Fibroblast of pulmonary artery (primary cell): Measurements from ENCODE around the gene PSTPIP1.
"Not testable (repeated sequence)": the region's sequence is repeated elsewhere in the genome, so short reads cannot be mapped to it uniquely, and the experiment has no call there.

Source experiments
- DNase-seq: peaks from one replicate; pipeline ENCODE4 v3.0.0-alpha.2; 2010; ENCODE audit warnings: low read depth
- H3K4me3 ChIP-seq: replicated peaks from 2 replicates; pipeline ENCODE4 v1.5.1; 2011; ENCODE audit warnings: low read depth, mild to moderate bottlenecking, control low read depth, low read length, moderate library complexity
- TF ChIP-seq, protein P1 (sequence below): IDR thresholded peaks from 2 replicates; pipeline ENCODE4 v1.5.1; 2011; ENCODE audit warnings: mild to moderate bottlenecking, control low read depth, low read length, inconsistent platforms; ENCODE audit errors: missing control alignments

Gene PSTPIP1

DNA sequence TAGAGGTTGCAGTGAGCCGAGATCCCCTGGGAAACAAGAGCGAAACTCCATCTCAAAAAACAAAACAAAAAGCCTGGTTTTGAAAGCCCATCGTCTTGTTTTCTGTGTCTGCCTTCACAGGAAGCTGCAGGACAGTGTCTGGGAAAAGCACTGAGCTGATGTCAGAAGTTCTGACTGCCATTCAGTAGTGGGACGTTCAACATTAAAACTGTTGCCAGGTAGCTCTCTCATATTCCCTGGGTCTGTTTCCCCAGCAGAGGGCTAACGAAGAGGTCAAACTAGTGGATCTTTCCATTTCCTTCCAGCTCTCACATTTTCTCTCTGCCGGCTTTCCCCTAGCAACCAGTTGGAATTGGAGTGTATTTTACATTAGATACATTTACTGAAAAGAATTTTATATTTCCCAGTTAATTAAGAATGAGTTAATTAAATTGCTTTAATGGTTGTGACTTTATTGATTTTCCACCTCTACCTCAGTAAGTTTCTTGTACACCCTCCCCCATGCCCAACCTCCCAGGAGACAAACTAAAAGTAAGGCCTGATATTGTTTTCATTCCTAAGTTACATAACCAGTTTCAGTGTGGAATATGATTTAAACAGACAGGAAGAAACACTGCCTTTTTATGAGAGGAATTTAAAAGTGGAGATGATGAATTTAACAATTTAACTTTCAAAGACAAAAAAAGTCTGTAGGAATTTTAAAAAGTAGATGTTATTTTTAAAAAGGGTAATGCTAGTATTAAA, 33.5 kb upstream of the PSTPIP1 start:
- TF ChIP-seq, protein P1, sequence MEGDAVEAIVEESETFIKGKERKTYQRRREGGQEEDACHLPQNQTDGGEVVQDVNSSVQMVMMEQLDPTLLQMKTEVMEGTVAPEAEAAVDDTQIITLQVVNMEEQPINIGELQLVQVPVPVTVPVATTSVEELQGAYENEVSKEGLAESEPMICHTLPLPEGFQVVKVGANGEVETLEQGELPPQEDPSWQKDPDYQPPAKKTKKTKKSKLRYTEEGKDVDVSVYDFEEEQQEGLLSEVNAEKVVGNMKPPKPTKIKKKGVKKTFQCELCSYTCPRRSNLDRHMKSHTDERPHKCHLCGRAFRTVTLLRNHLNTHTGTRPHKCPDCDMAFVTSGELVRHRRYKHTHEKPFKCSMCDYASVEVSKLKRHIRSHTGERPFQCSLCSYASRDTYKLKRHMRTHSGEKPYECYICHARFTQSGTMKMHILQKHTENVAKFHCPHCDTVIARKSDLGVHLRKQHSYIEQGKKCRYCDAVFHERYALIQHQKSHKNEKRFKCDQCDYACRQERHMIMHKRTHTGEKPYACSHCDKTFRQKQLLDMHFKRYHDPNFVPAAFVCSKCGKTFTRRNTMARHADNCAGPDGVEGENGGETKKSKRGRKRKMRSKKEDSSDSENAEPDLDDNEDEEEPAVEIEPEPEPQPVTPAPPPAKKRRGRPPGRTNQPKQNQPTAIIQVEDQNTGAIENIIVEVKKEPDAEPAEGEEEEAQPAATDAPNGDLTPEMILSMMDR = no peak
- no peak for DNase-seq
- no peak overlapping the region for H3K4me3 ChIP-seq

DNA sequence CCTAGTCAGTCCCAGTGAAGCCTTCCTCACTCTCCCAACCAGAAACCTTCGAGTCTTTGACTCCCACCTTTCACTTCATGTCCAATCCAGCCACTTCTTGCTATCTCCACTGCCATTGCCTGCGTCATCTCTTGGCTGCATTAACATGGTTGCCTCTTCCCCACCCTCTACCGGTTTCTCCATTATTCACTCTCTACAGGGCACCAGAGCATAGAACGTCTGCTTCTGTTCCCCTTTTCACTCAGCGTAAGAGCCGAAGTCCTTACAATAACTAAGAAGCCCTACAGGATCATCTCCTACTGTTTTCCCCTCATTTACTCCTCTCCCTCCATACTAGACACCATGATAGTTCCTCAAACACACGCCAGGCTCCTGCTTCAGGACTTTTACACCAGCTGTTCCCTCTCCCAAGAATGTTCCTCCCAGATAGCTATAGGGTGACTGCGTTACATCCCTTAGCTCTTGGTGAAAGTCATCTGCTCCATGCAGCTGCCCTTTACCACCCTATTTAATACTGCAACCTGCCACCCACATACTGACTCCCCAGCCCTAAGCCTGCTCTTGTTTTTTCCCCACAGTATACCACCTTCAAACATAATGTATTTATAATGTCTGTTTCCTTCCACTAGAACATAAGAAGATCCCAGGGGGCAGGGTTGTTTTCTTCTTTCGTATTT, 32.5 kb upstream of the PSTPIP1 start:
- no peak overlapping the region for H3K4me3 ChIP-seq
- TF ChIP-seq, protein P1 = no peak
- DNase-seq = no peak

DNA sequence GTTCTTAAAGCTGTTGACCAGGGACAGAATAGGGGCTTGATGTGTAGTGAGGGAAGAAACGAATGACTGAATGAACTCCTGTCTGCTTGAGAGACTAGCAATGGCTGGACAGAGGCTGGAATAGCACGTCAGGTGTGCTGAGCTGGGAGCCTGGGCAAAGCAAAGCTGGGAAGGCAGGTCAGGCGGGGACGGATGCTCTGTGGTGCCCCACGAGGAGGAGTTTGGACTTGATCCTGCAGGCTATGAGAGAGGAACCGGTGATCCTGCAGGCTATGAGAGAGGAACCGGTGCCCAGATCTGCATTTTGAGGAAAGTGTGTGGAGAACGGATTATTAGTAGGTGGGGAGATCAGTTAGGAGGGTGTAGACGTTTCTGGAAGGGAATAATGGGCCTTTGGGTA, 31.3 kb upstream of the PSTPIP1 start:
- H3K4me3 ChIP-seq = no peak overlapping the region
- TF ChIP-seq, protein P1 = peak; percentile 5
- no peak for DNase-seq

DNA sequence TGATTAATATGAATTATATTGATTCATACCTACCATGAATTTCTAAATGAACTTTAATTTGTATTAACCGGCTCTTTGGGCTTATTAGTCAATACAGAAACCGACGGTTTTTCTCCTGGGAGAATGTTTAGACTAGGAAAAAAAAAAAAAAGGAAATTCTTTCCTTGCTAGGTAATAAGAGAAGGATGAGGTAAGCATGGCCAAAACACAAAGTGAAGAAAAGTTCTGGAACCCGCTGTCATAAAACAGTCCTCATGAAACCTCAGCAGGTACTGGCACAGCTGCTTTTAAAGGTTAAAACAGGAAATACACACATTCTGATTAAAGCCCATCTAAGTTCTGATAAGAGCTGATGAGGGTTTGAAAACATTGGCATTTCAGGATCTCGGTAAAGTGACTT, 30.8 kb upstream of the PSTPIP1 start:
- no peak overlapping the region for H3K4me3 ChIP-seq
- peak; percentile 45 for DNase-seq
- TF ChIP-seq, protein P1 = no peak

DNA sequence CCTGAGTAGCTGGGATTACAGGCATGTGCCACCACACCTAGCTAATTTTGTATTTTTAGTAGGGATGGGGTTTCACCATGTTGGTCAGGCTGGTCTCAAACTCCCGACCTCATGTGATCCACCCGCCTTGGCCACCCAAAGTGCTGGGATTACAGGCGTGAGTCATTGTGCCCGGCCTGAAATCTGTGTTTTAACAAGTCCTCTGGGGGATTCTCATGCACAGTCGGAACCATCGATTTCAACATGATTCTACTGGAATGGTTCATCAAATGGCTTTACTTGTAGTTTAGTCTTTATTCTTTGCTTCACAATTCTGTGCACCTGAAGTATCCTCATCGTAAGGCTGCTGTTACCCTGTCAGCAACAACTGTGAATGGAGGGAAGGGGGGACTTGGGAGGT, 28.9 kb upstream of the PSTPIP1 start:
- not testable (repeated sequence) for H3K4me3 ChIP-seq, DNase-seq

DNA sequence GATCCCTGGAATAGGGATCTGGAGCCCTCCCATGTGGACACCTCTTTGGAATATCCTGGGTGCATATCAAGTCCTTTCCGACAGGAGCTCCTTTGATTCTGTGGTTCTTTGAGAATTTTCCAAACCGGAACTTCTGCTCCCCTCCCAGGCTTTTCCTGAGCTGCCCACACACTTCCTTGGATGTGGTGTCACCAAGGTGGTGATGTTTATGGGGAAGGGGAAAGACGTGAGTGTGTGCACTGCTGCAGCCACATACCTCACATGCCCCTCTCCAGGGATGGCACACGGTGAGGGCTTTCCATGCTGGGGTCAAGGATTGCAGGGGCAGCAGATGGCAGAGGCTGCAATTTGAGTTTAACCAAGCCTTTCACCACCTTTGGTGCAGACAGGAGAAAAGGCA, 27.9 kb upstream of the PSTPIP1 start:
- no peak for DNase-seq
- H3K4me3 ChIP-seq = no peak overlapping the region
- TF ChIP-seq, protein P1 = no peak

DNA sequence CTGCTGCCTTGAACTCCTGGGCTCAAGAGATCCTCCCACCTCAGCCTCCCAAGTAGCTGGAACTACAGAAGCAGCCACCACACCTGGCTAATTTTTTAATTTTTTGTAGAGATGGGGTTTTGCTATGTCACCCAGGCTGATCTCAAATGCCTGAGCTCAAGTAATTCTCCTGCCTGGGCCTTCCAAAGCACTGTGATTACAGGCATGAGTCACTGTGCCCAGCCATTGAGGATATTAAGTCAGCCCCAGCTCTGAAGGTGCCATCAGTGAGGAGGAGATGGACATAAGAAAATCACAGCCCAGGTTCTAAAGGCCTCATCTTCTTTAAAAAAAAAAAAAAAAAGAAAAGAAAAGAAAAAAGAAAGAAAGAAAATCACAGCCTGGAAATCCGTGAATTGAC, 26.6 kb upstream of the PSTPIP1 start:
- peak; percentile 35 for DNase-seq
- no peak overlapping the region for H3K4me3 ChIP-seq
- TF ChIP-seq, protein P1 = no peak
